NCI-H2029 (cell line): ENCODE measurements around the gene ALKBH3.

Source experiments
- DNase-seq: peaks from one replicate; lab custom pipeline; 2025; lab: John Stamatoyannopoulos, UW

ALKBH3 gene

DNA sequence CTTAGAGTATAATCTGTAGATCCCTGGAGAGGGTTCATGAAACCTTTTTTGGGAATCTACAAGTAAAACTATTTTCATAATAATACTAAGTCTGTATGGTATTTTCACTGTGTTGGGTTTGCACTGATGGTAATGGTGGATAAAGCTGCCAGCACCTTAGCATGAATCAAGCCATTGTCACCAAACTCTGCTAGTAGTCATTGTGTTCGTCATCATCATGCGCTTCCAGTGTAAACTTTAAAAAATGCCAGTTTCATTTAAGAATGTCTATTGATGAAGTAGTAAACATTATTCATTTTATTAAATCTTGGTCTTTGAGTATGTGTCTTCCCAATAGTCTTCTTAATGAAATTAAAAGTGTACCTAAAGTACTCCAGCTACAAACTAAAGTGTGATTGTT is 15.0 kb downstream of the ALKBH3 start:
- DNase-seq = no peak

DNA sequence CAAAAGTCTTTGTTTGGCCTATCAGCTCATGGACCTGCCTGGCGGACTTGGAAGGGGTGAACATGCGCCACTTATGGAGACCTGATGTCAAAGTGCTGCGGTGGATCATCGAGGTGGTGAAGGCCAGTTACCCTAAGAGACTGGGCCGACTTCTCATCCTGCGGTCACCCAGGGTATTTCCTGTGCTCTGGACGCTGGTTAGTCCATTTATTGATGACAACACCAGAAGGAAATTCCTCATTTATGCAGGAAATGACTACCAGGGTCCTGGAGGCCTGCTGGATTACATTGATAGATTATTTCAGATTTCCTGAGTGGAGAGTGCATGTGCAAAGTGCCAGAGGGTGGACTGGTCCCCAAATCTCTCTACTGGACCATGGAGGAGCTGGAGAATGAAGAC is 17.9 kb downstream of the ALKBH3 start:
- DNase-seq = no peak

DNA sequence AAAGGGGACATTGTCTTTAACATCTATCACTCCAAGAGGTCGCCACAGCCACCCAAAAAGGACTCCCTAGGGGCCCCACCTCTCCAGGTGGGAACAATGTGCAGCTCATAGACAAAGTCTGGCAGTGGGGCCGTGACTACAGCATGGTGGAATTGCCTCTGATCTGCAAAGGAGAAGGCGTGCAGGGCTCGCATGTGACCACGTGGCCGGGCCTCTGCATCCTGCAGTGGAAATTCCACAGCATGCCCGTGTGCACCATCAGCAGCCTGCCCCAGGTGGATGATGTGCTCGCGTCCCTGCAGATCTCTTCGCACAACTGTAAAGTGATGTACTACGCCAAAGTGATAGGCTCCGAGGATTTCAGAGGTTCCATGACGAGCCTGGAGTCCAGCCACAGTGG is 18.5 kb downstream of the ALKBH3 start:
- no peak for DNase-seq

GRCh38 chr11:43901551-43901950 is 20.9 kb downstream of the ALKBH3 start:
- no peak for DNase-seq

DNA sequence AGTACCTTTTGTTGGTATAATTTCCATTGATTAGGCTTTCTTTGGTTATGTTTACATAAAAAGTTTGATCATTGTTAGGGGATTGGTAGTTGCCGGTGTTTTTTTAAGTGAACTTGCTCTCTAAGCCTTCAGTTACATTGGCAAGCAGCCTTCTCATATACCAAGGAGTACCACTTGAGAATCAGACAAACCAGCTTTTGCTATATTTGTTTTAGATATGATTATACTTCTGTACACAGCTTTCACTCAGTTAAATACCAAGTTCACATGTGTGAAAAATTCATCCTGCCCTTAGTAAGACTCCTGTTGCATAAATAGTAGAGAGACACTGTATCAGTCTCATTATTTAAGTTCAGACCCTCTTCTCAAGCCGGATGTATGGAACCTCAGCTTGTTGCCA is 22.4 kb downstream of the ALKBH3 start:
- DNase-seq = no peak

GRCh38 chr11:43903969-43904368 is 23.3 kb downstream of the ALKBH3 start:
- DNase-seq = no peak

DNA sequence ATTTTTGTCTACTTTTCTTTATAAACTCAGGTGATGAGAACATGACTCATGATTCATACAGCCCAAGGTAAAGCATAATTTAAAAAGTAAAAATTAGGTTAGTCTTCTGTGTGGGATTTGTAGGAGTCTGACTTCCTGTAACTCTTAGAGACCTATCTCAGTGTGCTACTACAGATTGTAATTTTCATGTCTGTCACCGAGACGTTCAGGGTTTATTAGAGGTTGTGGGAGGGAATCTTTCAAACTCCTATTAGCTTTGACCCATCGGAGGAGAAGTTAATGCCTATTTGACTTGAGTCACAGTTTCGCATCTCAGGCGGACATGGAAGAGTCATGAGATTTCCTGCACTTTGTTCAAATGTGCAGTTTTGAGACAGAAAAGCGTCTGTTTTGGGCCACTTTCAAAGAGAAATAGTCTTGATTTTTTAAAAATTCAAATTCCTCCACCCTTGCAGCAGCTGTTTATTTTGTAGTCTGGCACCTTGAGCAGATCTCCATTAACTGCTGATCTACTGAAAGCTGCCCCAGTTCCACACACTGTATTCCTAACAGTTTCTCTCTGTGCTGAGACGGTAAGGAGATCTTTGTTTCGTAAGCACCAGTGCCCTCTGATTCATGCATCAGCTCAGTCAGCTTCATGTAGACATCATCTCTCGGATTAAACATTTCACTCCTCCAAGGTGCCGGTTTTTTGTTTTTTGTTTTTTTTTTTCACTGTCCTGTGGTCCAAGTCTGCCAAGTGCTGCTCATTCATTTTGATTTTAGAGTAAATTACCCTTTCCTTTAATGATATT is 24.3 kb downstream of the ALKBH3 start:
- DNase-seq = no peak

- no peak for DNase-seq
These were observed 25.2 kb downstream of the ALKBH3 start for GRCh38 chr11:43905813-43906241.

DNA sequence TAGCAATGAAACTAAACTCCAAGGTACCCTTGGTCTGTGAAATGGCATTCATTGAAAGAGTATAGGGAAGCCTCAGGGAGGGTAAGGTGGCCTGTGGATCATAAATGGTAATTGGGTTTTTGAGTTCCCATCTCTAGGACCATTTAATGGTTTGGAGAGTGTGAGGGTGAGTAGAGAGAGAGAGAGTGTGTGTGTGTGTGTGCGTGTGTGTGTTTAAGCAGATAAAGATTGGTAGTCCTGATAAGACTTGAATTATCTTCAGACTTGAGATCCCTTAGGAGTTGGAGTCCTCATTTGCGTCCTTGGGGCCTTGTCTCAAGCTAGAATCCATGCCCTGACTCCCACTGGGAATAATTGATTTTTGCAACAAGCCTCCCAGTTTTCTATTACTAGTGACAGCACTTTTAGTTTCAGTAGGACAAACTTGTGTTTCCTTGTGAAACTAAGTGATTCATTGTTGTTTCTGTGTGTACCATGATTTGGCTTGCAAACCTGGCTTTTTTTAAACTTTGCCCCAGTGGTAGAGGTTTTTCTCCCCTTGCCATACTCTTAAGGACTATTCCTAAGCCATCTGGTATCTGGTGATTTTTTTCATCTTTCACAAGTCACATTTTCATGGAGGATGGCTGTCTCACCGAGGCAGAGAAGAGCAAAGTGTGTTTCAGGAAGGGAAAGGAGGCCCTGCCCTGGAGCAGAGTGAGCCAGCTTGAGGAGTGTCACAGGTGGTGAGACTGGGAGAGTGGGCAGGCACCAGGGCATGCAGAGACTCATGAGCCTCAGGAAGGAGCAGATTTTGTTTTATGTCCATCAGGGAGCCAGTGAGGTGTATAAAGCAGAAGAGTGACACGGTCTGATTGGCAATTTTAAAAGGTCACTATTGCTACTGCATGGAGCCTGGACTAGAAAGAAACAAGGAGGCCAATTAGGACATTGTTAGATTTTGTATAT is 26.7 kb downstream of the ALKBH3 start:
- DNase-seq = no peak

DNA sequence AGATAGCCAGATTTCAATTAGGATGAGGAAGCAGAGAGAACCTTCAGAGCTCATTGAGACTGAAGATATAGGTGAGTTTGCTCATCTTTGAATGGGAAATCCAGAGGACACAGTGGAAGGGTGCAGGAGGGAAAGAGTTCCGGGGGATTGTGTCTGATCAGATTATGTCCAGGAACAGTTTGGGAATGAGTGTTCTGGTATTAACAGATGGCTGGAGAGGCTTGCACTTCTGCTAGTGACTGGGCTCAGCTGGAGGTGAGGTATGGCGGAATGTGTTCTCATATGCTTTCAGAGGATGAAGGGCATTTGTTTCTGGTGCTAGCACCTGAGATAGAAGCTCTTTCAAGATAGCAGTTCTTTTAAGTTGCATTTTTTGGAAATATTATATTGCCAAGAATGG is 27.6 kb downstream of the ALKBH3 start:
- DNase-seq = no peak

DNA sequence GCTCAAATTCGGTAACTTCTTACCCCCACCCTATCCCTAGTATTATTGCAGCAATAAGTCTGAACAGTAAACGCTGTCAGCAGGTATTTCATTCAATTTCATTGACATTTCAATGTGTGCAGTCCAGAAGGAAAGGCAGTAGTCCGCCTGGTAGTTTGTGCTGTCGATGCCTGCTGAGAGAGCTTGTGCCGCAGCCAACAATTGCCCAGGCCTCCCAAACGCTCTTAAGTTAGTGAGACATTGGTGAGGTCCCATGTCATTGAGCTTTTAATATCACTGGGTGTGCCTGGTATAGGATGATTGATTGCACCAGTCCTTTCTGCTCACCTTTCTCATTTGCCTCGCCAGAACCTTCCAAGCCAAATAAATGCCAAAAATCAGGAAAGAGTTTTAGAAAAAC is 28.1 kb downstream of the ALKBH3 start:
- no peak for DNase-seq

GRCh38 chr11:43913829-43914380 is 33.3 kb downstream of the ALKBH3 start:
- DNase-seq = no peak

- DNase-seq = no peak
These were observed 33.8 kb downstream of the ALKBH3 start for GRCh38 chr11:43914466-43914865.

- no peak for DNase-seq
These were observed 36.0 kb downstream of the ALKBH3 start for GRCh38 chr11:43916621-43917020.

DNA sequence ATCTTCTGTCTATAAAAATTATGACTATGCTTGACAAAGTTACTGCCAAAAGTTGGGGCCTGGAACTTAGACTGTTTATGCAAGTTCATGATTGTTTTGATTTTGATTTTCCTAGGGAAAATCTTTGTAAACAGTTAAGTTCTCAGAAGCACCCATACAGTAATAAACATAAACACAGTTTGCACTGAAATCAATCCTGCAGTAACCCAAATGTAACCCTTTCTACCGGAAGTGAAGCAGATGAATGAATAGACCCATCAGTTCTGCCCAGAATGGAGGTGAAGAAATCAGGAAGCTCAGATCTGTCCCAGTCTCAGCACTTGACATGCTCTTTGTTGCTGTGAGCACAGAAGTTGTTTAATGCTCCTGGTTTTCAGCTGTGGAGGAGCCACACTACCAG is 37.2 kb downstream of the ALKBH3 start:
- no peak for DNase-seq

DNA sequence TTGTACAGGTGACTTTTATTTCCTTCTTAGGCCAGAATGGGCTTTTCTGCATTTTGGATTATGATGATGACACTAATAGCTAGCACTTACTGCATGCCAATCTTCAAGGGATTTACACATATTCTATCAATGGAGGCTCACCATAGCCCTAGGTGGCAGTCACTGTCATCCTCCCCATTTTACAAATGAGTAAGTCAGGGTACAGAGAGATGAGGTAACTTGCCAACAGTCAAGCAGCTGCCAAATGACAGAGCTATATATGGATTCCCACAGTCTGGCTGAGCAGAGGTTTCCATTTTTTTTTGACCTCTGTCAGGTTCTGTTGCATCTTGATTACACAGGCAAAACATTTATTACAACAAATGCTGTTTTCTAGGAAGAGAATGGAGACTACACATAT is 38.0 kb downstream of the ALKBH3 start:
- DNase-seq = no peak

DNA sequence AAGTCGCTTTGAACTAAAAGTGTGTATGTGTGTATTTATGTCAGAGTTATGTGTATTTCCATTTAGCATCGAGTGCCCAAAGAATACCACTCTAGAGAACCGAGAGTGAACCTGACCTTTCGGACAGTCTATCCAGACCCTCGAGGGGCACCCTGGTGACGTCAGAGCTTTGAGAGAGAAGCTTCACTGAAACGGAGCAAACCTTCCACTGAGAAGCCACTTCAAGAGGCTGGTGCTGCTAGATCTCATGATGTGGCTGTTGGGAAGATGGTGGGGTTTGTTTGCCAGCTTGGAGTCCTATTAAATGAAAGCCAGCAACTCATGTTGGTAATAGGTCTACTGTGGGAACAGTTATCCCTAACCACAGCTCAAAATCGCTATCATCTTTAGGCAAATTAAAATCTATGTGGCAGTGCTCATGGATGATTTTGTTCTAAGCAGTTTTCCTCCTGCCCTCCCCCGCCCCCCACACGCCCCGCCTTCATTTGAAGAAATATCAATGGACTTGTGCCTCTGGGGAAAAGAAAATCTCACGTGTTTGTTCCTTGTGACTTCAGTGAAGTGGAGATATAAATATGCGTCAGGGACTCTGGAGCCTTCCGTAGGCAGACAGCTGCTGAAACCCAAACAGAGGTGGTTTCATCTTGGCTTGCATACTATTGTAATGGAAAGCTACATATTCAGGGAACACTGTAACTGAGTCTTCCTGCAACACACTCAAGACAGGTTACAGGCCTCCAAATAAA is 39.4 kb downstream of the ALKBH3 start:
- no peak for DNase-seq

- no peak for DNase-seq
These were observed 40.2 kb downstream of the ALKBH3 start for GRCh38 chr11:43920598-43921419.

DNA sequence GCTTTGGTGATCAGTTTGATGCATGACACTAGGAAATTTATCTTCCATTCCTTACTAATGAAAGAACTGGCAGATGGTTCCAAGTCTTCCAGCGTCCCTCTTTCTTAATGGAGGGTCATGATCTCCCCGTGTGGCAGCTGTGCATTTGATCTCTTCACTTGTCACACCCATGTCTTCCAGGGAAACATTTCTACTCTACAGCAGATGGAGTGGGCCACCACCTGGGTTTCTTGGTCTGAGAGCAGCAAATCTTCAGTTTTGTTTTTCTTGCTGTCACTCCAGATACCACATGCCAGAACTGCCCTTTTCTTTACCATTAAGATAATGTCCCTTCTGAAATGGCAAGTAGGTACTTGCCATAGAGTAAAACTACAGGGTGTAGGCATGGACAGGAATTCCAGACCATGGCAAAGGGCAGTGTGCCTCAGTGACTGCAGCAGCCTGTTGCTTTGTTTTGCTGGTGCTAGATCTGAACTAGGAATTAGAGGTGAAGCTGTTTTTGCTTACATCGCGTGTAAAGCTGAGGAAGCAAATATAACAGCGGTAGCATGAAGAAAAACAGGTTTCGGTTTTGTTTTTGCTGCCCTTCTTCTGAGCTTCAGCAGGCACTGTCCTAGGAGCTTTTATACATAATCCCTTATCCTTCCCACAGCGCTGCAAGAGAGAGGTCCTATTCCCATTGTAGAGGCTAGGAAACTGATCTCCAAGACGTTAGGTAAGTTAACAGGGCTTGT is 41.1 kb downstream of the ALKBH3 start:
- no peak for DNase-seq

- no peak for DNase-seq
These were observed 41.6 kb downstream of the ALKBH3 start for GRCh38 chr11:43922295-43922648.
